ENCODE data around the gene AP1G2. TPM values are rescaled to one million over a fixed set of nuclear protein-coding genes. Genes with fewer than 3 reads are reported as not detected.

Gene AP1G2
- total RNA-seq, 1 donor from 2014 or later: 156 TPM

- H3K4me1 Mint-ChIP-seq (ENCODE audit: unreplicated experiment): peaks cover 17% of the 10 kb centered on the region
- no peaks in the 10 kb centered on the region for H3K36me3 Mint-ChIP-seq
- no peak overlapping the region for H3K4me3 Mint-ChIP-seq
- TF ChIP-seq CTCF (conservative IDR thresholded peaks at IDR 0.05): no peak
- no peak for DNase-seq (ENCODE audit: extremely low spot score, unreplicated experiment)
- no peaks in the 10 kb centered on the region for H3K27me3 Mint-ChIP-seq
- H3K27ac Mint-ChIP-seq: no peak overlapping the region
- no peaks in the 10 kb centered on the region for H3K9me3 Mint-ChIP-seq
Measured at GRCh38 chr14:23548351-23549318, 19.0 kb downstream of the AP1G2 start.

DNA sequence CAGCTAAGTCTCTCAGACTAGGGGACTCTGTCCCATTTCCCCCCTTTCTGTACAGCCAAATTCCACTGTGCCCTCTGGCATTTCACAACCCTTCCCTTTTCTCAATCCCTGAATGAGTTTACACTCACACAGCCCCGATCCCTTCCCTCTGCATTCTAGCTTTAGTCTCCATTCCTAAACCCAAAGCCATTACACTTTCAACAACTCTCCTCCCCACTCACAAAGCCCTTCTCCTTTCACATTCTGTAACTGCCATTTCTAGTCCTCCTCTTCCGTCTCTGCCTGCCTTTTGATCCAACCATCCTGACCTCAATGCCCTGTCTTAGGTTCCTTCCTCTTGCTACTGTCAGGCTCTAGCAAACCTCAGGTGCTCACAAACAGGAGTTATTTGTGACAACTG, 19.7 kb downstream of the AP1G2 start:
- Mint-ChIP-seq H3K27me3 (no peaks in the 10 kb centered on the region), H3K9me3 (no peaks in the 10 kb centered on the region), H3K27ac (no peak overlapping the region), H3K4me3 (no peak overlapping the region), H3K36me3 (peaks cover 4% of the 10 kb centered on the region), H3K4me1 (ENCODE audit: unreplicated experiment) (peaks cover 17% of the 10 kb centered on the region)
- TF ChIP-seq CTCF (conservative IDR thresholded peaks at IDR 0.05): no peak
- no peak for DNase-seq (ENCODE audit: extremely low spot score, unreplicated experiment)

DNA sequence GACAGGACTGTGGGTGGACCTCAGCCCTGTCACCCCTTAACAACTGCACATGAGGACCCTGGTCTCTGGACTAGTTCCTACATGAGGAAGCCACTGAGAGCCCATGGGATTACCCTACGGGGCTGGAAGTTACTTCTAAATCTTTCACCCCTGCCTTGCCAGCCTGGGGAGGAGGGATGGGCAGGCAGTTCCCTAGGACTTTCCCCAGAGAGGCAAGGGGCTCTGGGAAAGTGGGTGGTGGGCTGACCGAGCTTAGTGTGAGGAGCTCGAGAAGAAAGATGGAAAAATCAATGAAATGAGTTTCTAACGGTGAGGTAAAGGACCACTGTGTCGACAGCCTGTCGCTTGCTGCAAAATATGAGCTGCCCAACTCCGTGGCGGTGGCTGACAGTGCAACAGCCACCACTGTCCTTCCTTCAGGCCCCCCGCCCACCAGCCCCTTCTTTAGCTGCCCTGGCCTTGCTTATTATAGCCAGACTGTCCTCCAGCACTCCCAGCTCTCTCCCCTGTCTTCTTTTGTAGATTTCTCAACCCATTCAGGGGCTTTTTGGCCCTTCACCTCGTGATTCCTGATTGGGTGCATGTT, 21.0 kb downstream of the AP1G2 start:
- DNase-seq (ENCODE audit: extremely low spot score, unreplicated experiment): no peak
- no peak for TF ChIP-seq CTCF (conservative IDR thresholded peaks at IDR 0.05)
- Mint-ChIP-seq H3K9me3 (no peaks in the 10 kb centered on the region), H3K36me3 (peaks cover 9% of the 10 kb centered on the region), H3K27me3 (no peaks in the 10 kb centered on the region), H3K27ac (no peak overlapping the region), H3K4me1 (ENCODE audit: unreplicated experiment) (peaks cover 17% of the 10 kb centered on the region), H3K4me3 (no peak overlapping the region)

DNA sequence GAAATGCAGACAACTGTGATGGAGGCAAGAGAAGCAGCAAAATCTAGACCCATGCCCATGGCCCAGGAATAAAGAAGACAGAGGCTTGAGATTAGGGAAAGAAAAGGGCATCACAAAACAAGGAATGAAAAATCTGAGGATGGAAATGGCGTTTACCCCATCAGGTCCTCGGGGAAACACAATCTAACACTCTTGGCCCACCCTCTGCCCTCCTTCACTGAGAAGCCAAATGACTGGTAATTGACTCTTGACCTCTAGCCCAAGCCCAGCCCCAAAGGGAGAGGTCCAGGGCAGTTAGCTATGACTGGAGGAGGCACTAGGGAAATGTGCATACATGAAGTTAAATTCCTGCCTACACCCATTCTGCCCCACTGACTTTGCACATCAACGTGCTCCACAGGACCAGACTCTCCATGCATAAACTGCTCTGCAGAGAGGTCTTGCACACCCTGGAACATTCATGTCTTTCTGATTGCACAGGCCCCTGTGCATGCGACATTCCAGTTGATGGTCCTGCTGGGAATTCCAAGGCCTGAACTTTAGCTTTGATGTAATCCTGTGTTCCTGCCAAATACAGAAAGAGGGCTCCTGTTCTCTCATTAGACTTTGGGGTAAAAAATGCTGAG, 21.7 kb downstream of the AP1G2 start:
- H3K36me3 Mint-ChIP-seq: peaks cover 9% of the 10 kb centered on the region

More for the DNA sequence above, 21.7 kb downstream of the AP1G2 start:
- H3K27ac Mint-ChIP-seq: no peak overlapping the region
- H3K4me3 Mint-ChIP-seq: no peak overlapping the region
- no peak for TF ChIP-seq CTCF (conservative IDR thresholded peaks at IDR 0.05)
- no peaks in the 10 kb centered on the region for H3K27me3 Mint-ChIP-seq
- H3K4me1 Mint-ChIP-seq (ENCODE audit: unreplicated experiment): peaks cover 17% of the 10 kb centered on the region
- no peaks in the 10 kb centered on the region for H3K9me3 Mint-ChIP-seq
- no peak for DNase-seq (ENCODE audit: extremely low spot score, unreplicated experiment)

Measured in type B pancreatic cell (in vitro differentiated cells).